ENCODE results near the gene RBP2. TPM values are rescaled to one million over a fixed set of nuclear protein-coding genes. Genes with fewer than 3 reads are reported as not detected.

RBP2 gene
- polyA plus RNA-seq, 1 experiment = not detected

- Histone ChIP-seq H3K27me3 (ENCODE audit: control insufficient read depth, insufficient read depth, low read length) (no peaks in the 10 kb centered on the region), H3K27ac (ENCODE audit: low read depth, low read length) (no peak overlapping the region), H3K4me3 (ENCODE audit: low read depth, low read length) (no peak overlapping the region), H3K9me3 (ENCODE audit: control insufficient read depth, insufficient read depth, low read length) (no peaks in the 10 kb centered on the region)
- ChIA-PET POLR2A (no interaction called here), CTCF (interaction anchor here (1.8 kb wide), 1 partner anchor 129 kb away, joined by 10 read pairs; no protein-coding TSS in a partner anchor)
- TF ChIP-seq, protein P1, sequence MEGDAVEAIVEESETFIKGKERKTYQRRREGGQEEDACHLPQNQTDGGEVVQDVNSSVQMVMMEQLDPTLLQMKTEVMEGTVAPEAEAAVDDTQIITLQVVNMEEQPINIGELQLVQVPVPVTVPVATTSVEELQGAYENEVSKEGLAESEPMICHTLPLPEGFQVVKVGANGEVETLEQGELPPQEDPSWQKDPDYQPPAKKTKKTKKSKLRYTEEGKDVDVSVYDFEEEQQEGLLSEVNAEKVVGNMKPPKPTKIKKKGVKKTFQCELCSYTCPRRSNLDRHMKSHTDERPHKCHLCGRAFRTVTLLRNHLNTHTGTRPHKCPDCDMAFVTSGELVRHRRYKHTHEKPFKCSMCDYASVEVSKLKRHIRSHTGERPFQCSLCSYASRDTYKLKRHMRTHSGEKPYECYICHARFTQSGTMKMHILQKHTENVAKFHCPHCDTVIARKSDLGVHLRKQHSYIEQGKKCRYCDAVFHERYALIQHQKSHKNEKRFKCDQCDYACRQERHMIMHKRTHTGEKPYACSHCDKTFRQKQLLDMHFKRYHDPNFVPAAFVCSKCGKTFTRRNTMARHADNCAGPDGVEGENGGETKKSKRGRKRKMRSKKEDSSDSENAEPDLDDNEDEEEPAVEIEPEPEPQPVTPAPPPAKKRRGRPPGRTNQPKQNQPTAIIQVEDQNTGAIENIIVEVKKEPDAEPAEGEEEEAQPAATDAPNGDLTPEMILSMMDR (IDR thresholded peaks at IDR 0.05; ENCODE audit: low read depth, low read length) = no peak
- no peak for DNase-seq (ENCODE audit: low read depth, low spot score)
These were observed 43.2 kb downstream of the RBP2 start for GRCh38 chr3:139433089-139433488.

DNA sequence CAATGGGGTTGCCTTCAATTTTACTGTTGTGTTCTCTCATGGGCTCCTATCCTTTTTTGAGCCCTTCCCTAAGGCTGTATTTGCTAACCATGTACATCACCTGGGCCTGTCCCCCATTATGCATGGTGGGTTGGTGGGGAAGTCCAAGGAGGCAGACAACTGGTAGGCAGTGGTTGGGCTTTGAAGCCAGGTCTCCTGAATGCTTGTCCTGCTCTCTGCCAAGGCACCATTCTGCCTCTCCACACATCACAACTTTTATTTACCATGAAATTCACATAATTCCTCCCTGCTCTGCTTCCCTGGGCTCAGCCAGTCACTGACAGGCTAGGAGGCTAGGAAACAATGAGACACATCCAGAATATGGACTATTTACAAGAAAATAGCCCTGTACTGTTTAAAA is 45.8 kb downstream of the RBP2 start:
- ChIA-PET POLR2A (no interaction called here), CTCF (no interaction called here)
- Histone ChIP-seq H3K4me3 (ENCODE audit: low read depth, low read length) (no peak overlapping the region), H3K27ac (ENCODE audit: low read depth, low read length) (no peak overlapping the region), H3K27me3 (ENCODE audit: control insufficient read depth, insufficient read depth, low read length) (no peaks in the 10 kb centered on the region), H3K9me3 (ENCODE audit: control insufficient read depth, insufficient read depth, low read length) (no peaks in the 10 kb centered on the region)
- TF ChIP-seq, protein P1 (IDR thresholded peaks at IDR 0.05; ENCODE audit: low read depth, low read length) = no peak
- DNase-seq (ENCODE audit: low read depth, low spot score) = no peak

GRCh38 chr3:139427283-139428060 is 48.8 kb downstream of the RBP2 start:
- ChIA-PET POLR2A (no interaction called here), CTCF (interaction anchor here (0.5 to 8.6 kb wide), 38 partner anchors 9 to 212 kb away, joined by 3 to 126 read pairs (median 4); partner anchors contain the start of gene RBP2)
- Histone ChIP-seq H3K27me3 (ENCODE audit: control insufficient read depth, insufficient read depth, low read length) (no peaks in the 10 kb centered on the region), H3K4me3 (ENCODE audit: low read depth, low read length) (no peak overlapping the region), H3K27ac (ENCODE audit: low read depth, low read length) (no peak overlapping the region), H3K9me3 (ENCODE audit: control insufficient read depth, insufficient read depth, low read length) (no peaks in the 10 kb centered on the region)
- TF ChIP-seq, protein P1 (IDR thresholded peaks at IDR 0.05; ENCODE audit: low read depth, low read length) = peak; percentile 85
- DNase-seq (ENCODE audit: low read depth, low spot score) = peak; percentile 34

GRCh38 chr3:139425745-139426400 is 50.4 kb downstream of the RBP2 start:
- ChIA-PET CTCF (interaction anchor here (0.8 to 8.6 kb wide), 3 partner anchors 8 to 135 kb away, joined by 3 to 126 read pairs (median 4); no protein-coding TSS in a partner anchor), POLR2A (no interaction called here)
- TF ChIP-seq, protein P1 (IDR thresholded peaks at IDR 0.05; ENCODE audit: low read depth, low read length) = no peak
- no peak overlapping the region for H3K27ac ChIP-seq (ENCODE audit: low read depth, low read length)
- H3K9me3 ChIP-seq (ENCODE audit: control insufficient read depth, insufficient read depth, low read length) = no peaks in the 10 kb centered on the region
- H3K4me3 ChIP-seq (ENCODE audit: low read depth, low read length) = no peak overlapping the region
- no peak for DNase-seq (ENCODE audit: low read depth, low spot score)
- no peaks in the 10 kb centered on the region for H3K27me3 ChIP-seq (ENCODE audit: control insufficient read depth, insufficient read depth, low read length)

DNA sequence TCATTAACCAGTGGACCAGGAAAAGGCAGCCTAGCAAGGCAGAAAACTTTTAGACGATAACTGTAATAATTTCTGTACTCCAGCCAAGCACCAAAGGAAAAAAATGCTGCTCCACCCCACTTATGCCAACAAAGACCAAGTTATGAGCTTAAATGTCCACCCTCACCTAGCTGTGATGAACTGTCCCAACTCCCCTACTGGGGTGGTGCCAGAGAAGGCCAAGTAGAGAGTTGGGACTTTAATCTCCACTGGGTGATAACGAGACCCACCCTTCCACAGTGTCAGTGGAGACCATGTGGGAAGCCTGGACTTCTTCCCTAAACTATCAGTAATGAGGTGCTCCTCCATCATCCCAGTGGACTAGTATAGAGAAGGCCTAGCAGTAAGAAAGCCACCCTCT is 53.1 kb downstream of the RBP2 start:
- Histone ChIP-seq H3K9me3 (ENCODE audit: control insufficient read depth, insufficient read depth, low read length) (no peaks in the 10 kb centered on the region), H3K4me3 (ENCODE audit: low read depth, low read length) (no peak overlapping the region), H3K27me3 (ENCODE audit: control insufficient read depth, insufficient read depth, low read length) (no peaks in the 10 kb centered on the region), H3K27ac (ENCODE audit: low read depth, low read length) (no peak overlapping the region)
- TF ChIP-seq, protein P1 (IDR thresholded peaks at IDR 0.05; ENCODE audit: low read depth, low read length) = no peak
- ChIA-PET CTCF (interaction anchor here (0.7 to 8.6 kb wide), 2 partner anchors 27 to 137 kb away, joined by 4 to 126 read pairs; no protein-coding TSS in a partner anchor), POLR2A (no interaction called here)
- DNase-seq (ENCODE audit: low read depth, low spot score) = no peak

All from AG04450 (cell line).